Inferior parietal cortex (tissue), 1 donor: ENCODE measurements around the gene PNPLA3.
"Not testable (repeated sequence)": the region's sequence is repeated elsewhere in the genome, so short reads cannot be mapped to it uniquely, and the experiment has no call there.

ENCODE experiments used
- DNase-seq: peaks from one replicate; pipeline ENCODE4 v3.0.0-alpha.2; 2016; ENCODE audit errors: extremely low spot score

PNPLA3 gene

DNA sequence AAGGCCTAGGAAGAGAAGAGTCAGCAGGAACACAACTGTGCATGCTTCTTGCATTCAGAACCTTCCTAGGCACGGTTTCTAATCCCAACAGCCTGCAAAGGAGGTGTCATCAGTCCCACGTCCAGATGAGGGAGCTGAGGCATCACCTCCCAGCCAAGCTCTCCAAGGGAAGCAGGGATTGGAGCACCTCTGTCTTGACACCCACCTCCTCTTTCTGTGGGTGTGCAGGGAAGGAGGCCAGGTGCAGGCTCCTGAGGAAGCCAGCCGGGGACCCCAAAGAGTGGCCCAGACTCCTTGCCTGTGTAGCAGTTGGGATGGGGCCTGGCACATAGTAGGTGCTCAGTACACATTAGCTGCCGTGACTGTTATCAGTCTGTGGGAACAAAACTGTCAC is 33.7 kb upstream of the PNPLA3 start:
- no peak for DNase-seq

DNA sequence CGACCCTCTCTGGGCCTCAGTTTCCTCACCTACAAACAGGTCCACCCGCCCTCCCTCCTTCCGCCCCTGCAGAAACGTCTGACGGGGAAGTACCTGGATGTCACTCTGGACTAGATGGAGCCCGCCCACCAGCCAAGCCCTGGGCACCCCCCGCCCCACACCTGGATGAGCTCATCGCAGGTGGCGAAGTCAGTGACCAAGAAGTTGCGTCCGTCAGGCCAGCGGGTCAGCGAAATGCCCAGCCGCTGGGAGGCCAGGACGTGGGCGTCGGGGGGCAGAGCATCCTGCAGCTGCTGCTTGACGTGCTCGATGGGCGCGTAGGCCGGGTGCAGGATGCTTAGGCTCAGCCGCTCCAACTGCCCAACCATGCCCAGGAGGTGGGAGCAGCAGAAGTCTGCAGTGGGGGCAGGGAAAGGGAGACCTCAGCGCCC is 32.7 kb upstream of the PNPLA3 start:
- DNase-seq = no peak

DNA sequence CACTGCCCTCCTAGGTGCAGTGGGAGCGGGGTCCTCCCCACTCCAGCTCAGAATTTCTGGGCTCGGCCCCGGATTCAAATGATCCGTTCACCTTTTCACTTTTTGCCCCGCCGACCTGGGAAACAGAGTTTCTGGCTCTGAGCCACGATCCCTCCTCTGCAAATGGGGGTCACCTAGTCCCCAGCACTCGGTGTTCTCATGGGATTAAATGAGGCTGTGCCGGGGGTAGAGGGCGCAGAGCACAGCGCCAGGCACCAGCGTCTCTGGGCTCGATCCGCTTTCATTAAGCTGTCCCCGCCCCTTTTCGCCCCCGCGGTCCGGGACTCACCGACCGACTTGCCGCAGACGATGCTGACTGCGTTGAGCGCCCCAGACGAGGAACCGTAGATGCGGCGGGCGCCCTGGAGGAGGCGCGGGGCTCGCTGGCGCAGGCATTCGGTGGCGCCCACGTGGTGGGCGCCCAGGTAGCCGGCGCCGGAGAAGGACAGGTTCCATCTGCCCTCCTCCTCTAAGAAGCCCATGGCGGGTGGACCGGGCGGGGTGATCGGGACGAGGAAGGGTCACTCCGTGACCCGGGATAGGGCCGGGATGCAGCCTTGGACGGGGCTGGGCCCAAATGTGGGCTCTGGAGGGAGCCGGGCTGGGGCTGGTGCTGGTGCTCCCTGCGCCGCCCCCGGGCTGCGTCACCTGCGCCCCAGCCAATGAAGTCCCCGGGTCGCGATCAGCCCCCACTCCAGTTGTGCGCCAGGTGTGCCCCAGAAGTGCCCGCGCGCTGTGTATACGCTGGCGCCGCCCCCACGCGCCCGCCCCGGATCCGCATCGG is 32.0 kb upstream of the PNPLA3 start, which contains the start of gene PNPLA5:
Gene PNPLA5, minus strand, starts transcription at position 654 of the 823 bp plus-strand sequence. Its CDS starts 133 bp downstream, at position 521.
- DNase-seq = no peak

DNA sequence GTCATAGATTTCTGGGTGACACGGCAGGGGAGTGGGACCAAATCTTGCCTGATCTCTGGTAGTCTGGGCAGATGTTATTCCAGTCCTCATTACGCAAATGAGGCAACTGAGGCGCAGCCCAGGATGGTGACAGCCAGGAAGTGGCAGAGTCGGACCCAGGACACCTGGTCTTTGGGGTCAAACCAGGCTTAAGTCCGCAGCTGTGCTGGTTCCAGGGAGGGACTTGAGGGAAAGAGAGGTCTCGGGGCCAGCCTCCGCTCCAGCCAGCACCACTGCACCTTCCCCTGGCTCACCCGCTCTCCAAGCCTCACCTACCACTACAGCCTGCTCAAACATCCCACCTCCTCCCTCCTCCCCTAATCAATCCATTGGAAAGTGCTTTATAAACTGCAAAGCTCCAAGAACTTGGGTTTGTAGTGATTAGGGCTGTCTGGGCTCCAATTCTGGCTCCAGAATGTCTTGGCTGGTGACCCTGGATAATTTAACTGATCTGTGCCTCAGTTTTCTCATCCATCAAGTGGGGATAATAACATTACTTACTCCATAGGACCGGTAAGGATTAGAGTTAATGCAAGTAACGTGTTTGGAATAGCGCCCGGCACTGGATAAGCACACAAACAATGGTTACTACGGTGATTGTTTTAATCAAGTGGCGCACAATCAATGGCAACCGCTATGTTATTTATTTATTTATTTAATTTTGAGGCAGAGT is 31.3 kb upstream of the PNPLA3 start:
- no peak for DNase-seq

DNA sequence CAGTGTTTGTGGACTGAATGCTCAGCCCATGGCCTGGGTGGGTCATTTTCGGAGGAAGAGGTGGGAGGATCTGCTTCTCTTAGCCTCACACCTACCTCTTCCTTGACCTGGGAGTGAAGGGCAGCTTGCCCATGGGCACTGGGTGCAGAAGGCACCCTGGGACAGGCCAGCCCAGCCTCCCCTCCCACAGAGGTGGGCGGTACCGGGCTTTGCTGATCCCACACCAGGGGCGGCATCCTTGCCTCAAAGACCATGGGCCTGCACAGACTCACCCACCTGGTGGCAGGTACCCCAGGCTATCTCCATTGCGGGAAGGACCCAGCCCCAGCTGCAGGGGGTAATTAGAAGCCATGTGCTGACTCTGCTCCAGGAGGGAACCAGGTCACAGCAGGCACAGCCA is 30.3 kb upstream of the PNPLA3 start:
- no peak for DNase-seq

DNA sequence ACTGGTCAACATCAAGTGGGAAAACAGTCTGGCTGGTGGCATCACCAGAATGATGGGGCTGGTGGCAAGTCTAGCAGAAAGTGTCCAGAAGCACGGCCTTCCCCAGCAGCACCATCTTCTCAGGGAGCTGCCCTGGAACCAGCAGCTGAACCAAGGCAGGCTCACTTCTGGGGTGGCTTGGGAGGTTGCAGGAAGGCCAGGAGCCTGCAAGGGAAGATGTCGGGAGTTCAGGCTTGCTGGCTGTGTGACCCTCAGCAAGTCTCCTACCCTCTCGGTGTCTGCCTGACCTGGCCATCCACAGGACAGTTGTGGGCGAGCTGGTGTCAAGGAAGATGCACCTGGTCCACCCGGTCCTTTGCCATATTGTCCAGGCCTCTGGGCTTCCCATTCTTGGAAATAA is 29.5 kb upstream of the PNPLA3 start:
- no peak for DNase-seq

DNA sequence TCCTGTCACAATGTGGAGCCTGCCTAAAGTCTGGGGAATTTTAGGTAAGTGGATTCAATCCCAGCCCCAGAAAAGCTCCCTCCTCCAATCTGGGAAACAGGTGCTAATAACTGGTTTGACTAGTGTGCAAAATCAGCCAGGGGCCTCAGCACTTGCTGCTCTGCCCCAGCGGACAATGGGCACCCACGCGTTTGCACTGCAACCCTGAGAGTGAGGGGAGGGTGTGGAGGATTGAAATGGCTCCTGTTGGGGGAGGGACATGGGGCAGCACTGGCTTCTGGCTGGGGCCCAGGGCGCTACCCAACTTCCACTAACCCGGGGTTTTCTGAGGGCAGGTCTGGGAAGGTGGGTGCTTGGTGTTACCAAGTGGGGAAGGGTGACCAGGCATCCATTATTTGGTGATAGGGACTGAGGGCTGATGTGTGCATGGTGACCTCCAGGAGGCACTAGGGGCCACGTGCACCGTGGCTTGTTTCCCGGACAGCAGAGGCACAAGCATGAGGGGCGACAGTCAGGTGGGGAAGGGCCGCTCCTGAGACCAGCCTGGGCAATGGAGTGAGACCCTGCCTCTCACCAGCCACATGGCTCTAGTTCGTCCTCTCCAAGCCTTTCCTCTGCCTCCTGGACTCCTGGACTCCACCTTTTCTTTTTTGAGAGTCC is 27.5 kb upstream of the PNPLA3 start:
- no peak for DNase-seq

DNA sequence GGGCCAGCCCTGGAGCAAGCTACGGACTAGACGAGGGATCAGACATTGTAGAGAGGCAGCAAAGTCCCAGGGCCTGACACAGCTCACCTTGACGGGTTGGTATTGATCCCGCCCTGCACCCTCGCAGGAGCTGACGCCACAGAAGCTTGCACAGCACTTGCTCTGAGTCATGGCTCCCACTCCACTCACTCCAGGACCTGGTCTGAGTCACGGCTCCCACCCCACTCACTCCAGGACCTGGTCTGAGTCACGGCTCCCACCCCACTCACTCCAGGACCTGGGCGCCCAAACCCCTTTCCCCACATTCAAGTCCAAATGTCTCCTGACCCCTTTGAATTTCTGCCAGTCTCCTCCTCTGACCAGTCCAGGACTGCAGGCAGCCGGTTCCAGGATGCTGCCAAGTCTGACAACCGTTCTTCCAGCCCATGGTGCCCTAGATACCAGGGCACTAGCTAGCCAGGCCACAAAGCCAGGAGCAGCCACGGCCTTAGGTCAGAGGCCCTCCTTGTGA is 25.8 kb upstream of the PNPLA3 start:
- no peak for DNase-seq

DNA sequence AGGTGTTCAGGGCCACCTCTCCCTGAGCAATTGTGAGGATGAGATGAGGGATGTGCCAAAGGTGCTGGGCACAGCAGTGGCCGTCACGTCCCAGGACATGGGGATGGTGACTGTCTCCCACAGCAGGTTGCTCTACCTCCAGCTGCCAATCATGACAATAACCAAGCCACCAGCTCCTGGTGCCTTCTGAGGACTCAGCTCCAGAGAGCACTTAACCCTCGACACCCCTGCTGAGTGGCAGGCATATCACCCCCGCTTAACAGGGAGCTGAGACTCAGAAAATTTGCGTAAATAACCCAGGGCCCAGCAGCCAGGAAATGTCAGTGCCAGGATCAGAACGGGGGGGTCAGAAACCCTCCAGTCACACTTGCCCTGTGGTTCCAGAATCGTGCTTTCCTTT is 23.4 kb upstream of the PNPLA3 start:
- DNase-seq = no peak

DNA sequence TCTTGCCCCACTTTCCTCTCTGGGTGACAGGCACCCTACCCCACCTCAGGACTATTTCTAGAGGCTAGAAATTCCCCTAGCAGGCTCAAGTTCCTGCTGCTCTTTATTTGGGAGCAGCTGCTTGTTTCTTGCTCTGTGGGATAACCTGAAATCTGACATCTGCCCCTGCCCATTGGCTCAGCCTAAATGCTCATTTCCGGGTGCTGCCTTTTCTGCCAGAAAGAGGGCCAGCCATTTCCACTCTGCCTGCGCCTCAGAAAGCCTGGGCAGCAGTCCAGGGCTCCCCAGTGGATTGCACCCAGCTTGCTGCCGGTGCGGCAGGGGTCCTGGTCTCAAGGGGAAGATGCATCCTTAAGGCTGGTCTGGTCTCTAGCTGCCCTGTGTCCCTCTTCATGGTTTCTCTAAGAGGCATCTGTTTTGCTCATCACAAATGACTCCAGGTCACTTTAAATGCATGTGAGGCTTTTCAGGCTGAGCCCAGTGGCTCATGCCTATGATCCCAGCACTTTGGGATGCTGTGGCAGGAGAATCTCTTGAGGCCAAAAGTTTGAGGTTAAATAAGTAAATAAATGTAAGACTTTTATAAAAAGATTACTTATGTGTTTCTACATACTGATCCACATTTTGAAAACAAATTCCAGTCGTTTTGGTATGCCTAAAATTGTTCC is 21.5 kb upstream of the PNPLA3 start:
- DNase-seq = no peak

DNA sequence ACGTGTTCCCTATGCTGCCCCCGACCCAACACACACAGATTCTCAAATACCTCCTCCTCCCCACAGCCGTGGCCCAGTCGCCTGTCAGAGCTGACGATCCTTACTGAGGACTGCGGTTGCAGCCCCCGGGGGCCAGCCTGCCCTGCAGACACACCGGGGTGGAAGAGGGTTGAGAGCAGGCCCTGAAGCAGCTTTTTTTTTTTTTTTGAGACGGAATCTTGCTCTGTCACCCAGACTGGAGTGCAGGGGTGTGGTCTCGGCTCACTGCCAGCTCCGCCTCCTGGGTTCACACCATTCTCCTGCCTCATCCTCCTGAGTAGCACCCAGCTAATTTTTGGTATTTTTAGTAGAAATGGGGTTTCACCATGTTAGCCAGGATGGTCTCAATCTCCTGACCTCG is 20.6 kb upstream of the PNPLA3 start:
- not testable (repeated sequence) for DNase-seq

DNA sequence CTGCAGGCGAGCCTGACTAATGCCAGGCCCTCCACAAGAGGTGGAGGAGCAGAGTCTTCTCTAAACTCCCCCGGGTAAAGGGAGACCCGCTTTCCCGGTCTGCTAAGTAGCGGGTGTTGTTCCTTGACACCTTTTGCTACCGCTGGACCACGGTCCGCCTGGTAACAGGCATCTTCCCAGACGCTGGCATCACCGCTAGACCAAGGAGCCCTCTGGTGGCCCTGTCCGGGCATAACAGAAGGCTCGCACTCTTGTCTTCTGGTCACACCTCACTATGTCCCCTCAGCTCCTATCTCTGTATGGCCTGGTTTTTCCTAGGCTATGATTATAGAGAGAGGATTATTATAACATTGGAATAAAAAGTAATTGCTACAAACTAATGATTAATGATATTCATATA is 19.2 kb upstream of the PNPLA3 start:
- not testable (repeated sequence) for DNase-seq

DNA sequence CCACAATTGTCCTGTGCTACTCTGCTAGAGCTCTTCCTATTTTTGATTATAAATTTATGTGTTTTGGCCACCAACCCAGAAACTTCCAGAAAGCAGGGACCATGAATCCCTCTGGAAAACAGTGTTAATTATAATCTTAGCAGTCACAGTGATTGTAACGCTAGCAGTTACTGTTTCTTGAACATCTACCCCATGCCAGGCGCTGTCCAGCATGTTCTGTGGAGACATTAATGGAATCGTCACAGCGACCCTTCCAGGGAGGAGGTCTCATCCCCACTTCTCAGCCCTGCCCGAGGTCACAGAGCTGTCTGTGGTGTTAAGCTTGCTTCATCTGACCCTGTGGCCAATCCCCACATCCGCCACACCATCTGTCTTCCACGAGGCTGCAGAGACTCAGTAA is 17.9 kb upstream of the PNPLA3 start:
- no peak for DNase-seq

DNA sequence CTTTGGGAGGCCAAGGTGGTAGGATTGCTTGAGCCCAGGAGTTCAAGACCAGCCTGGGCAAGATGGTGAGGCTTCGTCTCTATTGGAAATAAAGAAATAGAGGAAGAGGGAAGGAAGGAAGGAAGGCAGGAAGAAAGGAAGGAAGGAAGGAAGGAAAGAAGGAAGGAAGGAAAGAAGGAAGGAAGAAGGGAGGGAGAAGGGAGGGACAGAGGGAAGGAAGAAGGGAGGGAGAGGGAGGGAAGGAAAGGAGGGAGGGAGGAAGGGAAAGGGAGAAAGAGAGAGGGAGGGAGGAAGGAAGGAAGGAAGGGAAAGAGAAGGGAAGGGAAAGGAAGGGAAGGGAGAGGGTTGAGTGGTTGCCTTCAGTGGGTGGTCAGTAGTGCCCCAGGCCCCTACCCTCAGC is 13.9 kb upstream of the PNPLA3 start:
- no peak for DNase-seq

DNA sequence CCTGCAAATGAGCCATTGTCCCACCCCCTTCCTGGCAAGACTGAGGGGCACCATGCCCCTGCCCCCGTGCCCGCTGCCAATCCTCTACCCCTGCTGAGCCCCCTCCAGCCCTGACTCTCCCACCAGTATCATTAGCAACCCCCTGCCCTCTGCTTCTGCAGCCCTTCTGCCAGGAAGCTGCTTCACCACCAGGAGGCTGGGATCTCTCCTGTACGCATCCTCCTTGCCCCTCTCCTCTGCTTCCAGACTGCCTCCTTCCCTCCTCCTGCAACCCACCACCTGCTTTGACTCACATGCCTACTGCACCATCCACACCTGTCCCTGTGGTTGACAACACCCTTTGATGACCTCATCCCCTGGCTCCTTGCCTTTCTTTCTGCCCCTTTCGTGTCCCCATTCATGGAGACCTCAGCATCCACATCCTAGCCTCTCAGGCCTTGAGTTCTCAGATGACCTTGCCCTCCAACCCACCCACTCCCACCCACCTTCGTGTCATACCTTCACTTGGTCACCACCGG is 13.4 kb upstream of the PNPLA3 start:
- no peak for DNase-seq

DNA sequence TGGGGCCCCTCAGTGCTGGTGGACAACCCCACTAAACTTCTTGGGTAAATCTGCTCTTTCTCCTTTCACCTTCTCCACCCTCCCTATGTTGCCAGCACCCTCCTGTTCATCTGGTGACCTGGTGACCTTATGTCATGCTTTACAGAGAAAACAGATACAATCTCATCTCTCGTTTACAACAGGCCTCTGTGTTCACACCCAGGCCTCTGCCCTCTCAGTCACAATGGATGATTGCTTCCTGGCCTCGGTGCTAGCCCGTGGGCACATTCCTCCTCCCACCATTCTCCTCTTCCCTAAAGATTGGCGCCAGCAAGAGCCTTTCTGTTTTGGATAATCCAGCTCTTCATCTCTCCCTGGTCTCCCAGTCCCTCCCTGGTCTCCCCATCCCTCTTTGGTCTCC is 12.3 kb upstream of the PNPLA3 start:
- DNase-seq = no peak

DNA sequence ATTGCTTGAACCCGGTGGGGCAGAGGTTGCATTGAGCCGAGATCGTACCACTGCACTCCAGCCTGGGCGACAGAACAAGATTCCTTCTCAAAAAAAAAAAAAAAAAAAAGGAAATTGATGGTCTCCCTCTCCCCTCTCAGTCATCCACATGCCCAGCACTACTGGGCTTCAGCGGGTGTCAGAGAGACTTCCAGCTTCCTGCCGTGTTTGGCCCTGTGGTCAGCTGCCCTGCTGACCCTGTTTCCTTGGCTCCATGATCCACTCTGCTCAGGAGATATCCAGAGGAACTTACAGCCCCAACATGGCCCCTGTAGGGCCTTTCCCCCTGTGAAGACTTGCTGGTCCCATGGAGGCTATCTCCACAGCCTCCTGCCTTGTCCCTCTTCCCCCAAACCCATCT is 6.1 kb upstream of the PNPLA3 start:
- no peak for DNase-seq

DNA sequence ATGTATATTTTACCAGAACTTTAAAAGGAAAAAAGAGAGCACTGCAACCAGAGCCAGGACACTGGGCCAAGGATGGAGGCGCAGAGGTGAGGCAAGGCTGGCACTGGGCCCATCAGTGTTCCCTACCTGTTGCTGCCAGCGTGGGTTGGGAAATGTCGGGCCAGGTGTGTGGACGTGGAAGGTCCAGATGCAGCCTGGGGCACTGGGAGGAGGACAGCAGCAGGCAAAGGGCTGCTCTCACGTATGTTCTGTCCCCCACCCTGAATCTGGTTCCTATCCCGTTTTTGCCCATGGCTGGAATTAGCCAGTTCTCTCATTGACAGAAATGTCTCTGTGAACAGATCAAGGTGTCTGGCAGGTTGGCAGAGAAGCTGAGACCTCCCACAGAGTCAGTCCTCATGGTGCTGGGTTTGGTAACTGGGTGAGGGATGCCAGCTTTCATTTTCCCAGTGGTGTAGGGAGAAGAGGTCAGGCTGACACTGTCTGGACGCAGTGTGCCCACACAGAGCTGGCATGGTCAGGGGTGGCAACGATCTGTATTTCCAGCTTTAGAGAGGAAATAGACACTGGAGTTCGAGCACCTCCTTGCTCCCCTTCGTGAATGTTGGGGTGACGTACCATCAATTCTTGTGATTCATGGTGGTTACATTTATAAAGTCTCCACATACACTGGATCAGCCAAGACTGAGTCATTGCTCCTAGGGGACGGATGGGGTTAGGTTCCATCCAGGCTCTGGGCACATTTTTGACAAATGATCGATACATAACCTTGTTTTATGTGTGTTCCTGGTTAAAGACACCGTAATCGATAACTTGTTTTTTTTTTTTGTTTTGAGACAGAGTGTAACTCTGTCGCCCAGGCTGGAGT is 4.3 kb upstream of the PNPLA3 start:
- no peak for DNase-seq

DNA sequence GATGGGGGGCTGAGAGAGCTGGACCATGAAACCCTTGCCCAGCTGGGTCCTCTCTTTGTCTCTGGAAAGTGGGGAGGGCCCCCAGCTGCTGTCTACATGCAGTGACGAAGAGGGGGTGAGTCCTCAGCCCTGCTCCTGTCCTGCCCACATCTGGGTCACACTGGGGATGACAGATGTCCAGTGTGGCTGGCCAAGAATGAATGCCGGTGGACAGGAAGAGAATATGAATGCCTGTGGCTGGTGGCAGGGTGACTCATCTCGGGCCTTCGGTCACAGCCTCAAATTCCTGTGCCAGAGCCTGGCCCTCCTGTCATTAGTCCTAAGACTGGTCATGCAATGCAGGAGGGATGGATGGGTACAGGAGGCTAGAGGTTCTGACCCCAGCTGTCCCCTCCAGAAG is 2.2 kb upstream of the PNPLA3 start:
- DNase-seq = peak; percentile 18

DNA sequence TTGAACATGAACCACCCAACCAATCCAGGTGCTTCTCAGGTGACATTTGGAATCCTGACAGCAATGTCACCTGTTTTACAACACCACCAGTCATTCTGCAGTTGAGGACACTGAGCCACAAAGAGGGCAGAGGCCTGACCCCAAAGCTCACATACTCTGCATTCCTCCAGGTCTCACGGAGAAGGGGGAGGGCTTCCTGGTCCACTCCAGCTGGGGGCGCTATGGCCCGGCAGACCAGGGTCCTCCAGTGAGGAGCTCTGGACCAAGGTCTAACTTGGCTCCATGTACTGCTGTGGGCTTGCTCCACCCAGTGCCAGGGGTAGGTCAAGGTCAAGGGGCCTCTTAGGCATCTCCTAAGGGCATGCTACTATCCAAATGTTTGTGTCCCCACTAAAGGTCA is 1.5 kb upstream of the PNPLA3 start:
- DNase-seq = no peak

DNA sequence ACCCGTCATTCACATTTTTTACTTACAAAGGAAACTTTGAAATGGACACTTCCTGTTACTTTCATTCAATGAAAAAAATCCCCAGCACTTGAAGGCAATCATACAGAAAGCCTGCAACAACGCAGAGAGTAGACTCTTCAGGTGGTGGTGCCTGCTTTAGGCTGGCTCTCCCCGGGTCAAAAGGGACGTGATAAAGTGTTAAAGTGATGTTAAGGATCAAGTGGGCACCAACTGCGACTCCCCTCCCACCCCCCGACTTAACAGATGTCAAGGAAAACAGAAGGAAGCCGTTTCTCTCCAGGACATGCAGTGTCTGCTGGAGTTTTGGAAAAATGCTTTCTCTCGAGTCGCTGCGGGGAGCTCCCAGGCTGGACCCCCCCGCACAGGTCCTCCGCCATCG is 414 bp upstream of the PNPLA3 start:
- DNase-seq = peak; percentile 9
